HCT116 (cell line): ENCODE results near the gene DBN1. TPM values are rescaled to one million over a fixed set of nuclear protein-coding genes. Genes with fewer than 3 reads are reported as not detected.
A peak's percentile ranks its signal among the peaks of the same experiment; 100 is the strongest.

ENCODE experiments used
- ATAC-seq: fragments of 200-7000 bp; cut with Tn5 transposase; 2 replicates; pipeline ENCODE4 v1.9.1; 2020; ENCODE audit warnings: mild to moderate bottlenecking, moderate library complexity
- BruUV-seq: library from RNA; stranded (reverse); fragments of 400-500 nt; replicated peaks from 2 replicates; lab custom pipeline; 2021; lab: Mats Ljungman, UMichigan
- CTCF ChIA-PET: fragments of 300-600 bp; sonication (Branson Sonifier 250); formaldehyde crosslinking; loops from one replicate; lab custom pipeline; 2021; ENCODE audit warnings: antibody characterized with exemption; lab: Charles Lee
- POLR2A ChIA-PET: fragments of 300-600, 350-600 bp; sonication (Branson Sonifier 250); formaldehyde crosslinking; loops from one replicate; lab custom pipeline; 2021; ENCODE audit warnings: antibody characterized with exemption; lab: Charles Lee
- RAD21 ChIA-PET, 2 experiments: fragments of 300-600 bp; sonication (Branson Sonifier 250); formaldehyde crosslinking; loops; one replicate each; lab custom pipeline; 2023; ENCODE audit warnings: low total read pairs in 2 of 2; ENCODE audit not compliant: uncharacterized antibody in 2 of 2, unreplicated experiment in 2 of 2, low non-redundant PET in 1 of 2; lab: Charles Lee
- DNase-seq: peaks from one replicate; pipeline ENCODE4 v3.0.0-alpha.2; 2010; ENCODE audit warnings: low read depth, low spot score
- H2AFZ ChIP-seq: fragments of 200-600 bp; shearing (Covaris generic), sonication (generic); 2 replicates; pipeline ENCODE4 v1.6.1; 2017; ENCODE audit warnings: low read depth, mixed run types, mixed read lengths, antibody characterized with exemption, low read length; ENCODE audit not compliant: poor library complexity, severe bottlenecking
- H3K27ac ChIP-seq: 2 replicates; pipeline ENCODE4 v1.5.1; 2012; ENCODE audit warnings: low read depth, low read length
- H3K27me3 ChIP-seq: fragments of 200-600 bp; sonication (generic); 2 replicates; pipeline ENCODE4 v1.6.1; 2016; ENCODE audit warnings: mixed run types, low read length, mixed read lengths; ENCODE audit not compliant: insufficient read depth
- H3K36me3 ChIP-seq, 2 experiments: fragments of 200-500 bp in 1 of 2; fragments of 200-600 bp in 1 of 2; sonication (Bioruptor generic) in 1 of 2; sonication (generic) in 1 of 2; 2 replicates each; pipeline versions ENCODE4 v1.5.1 to v1.6.1; 2014 to 2016; ENCODE audit warnings: low read length in 2 of 2, inconsistent platforms in 1 of 2, mixed read lengths in 1 of 2, mixed run types in 1 of 2; ENCODE audit not compliant: insufficient read depth in 2 of 2, control insufficient read depth in 1 of 2
- H3K4me1 ChIP-seq, 2 experiments: fragments of 200-600 bp in 1 of 2; sonication (generic) in 1 of 2; 2 replicates each; pipeline versions ENCODE4 v1.5.1 to v1.6.1; 2012 to 2017; ENCODE audit warnings: low read length in 2 of 2, inconsistent platforms in 1 of 2, mild to moderate bottlenecking in 1 of 2, mixed read lengths in 1 of 2, mixed run types in 1 of 2, moderate library complexity in 1 of 2; ENCODE audit not compliant: insufficient read depth in 2 of 2, control insufficient read depth in 1 of 2
- H3K4me2 ChIP-seq: fragments of 200-600 bp; sonication (generic); 2 replicates; pipeline ENCODE4 v1.6.1; 2017; ENCODE audit warnings: mixed run types, low read length, mixed read lengths
- H3K4me3 ChIP-seq, 2 experiments: fragments of 200-600 bp in 1 of 2; sonication (generic) in 1 of 2; replicated peaks in 1 of 2; 2 replicates each; pipeline ENCODE4 v1.5.1; 2011 to 2016; ENCODE audit warnings: low read length in 2 of 2, control low read depth in 1 of 2, low read depth in 1 of 2, mild to moderate bottlenecking in 1 of 2, mixed read lengths in 1 of 2, mixed run types in 1 of 2
- H3K79me2 ChIP-seq: fragments of 200-600 bp; sonication (generic); 2 replicates; pipeline ENCODE4 v1.6.1; 2017; ENCODE audit warnings: mild to moderate bottlenecking, mixed run types, low read length, moderate library complexity, mixed read lengths; ENCODE audit not compliant: insufficient read depth
- H3K9ac ChIP-seq: fragments of 200-600 bp; sonication (generic); 2 replicates; pipeline ENCODE4 v1.6.1; 2016; ENCODE audit warnings: low read length, mixed read lengths
- H3K9me2 ChIP-seq: fragments of 200-600 bp; sonication (generic), shearing (Covaris generic); 2 replicates; pipeline ENCODE4 v1.6.1; 2017; ENCODE audit warnings: mixed run types, mild to moderate bottlenecking, moderate library complexity; ENCODE audit not compliant: insufficient read depth
- H3K9me3 ChIP-seq, 2 experiments: fragments of 200-500 bp in 1 of 2; fragments of 200-600 bp in 1 of 2; sonication (Bioruptor generic) in 1 of 2; sonication (generic) in 1 of 2; 2 replicates each; pipeline ENCODE4 v1.6.1; 2014 to 2017; ENCODE audit warnings: low read length in 2 of 2, mixed read lengths in 2 of 2, inconsistent platforms in 1 of 2, low read depth in 1 of 2, mild to moderate bottlenecking in 1 of 2, mixed run types in 1 of 2, moderate library complexity in 1 of 2; ENCODE audit not compliant: control insufficient read depth in 1 of 2, insufficient read depth in 1 of 2
- H4K20me1 ChIP-seq: fragments of 200-600 bp; sonication (generic), shearing (Covaris generic); 2 replicates; pipeline ENCODE4 v1.6.1; 2017; ENCODE audit warnings: mixed run types, mild to moderate bottlenecking, moderate library complexity; ENCODE audit not compliant: insufficient read depth
- POLR2A ChIP-seq: IDR thresholded peaks from 2 replicates; pipeline ENCODE4 v1.7.0; 2011; ENCODE audit warnings: borderline replicate concordance; ENCODE audit not compliant: insufficient read depth, insufficient read length; ENCODE audit errors: extremely low read depth
- RAD21 ChIP-seq: IDR thresholded peaks from 2 replicates; pipeline ENCODE4 v1.6.1; 2012; ENCODE audit warnings: low read depth, mild to moderate bottlenecking
- REST ChIP-seq: IDR thresholded peaks from 2 replicates; pipeline ENCODE4 v1.6.1; 2012; ENCODE audit warnings: low read depth
- YY1 ChIP-seq: IDR thresholded peaks from 2 replicates; pipeline ENCODE4 v1.6.1; 2011; ENCODE audit warnings: low read length, low read depth, moderate library complexity, mild to moderate bottlenecking; ENCODE audit not compliant: insufficient replicate concordance; ENCODE audit errors: extremely low read depth
- ZBTB33 ChIP-seq: IDR thresholded peaks from 2 replicates; pipeline ENCODE4 v1.6.1; 2011; ENCODE audit warnings: mild to moderate bottlenecking, low read length, moderate library complexity; ENCODE audit not compliant: insufficient replicate concordance; ENCODE audit errors: extremely low read depth
- ZNF274 ChIP-seq: fragments of 200-500 bp; sonication (Bioruptor generic); IDR thresholded peaks from 2 replicates; pipeline ENCODE4 v1.6.1; 2014; ENCODE audit warnings: mild to moderate bottlenecking, low read depth, low read length, inconsistent platforms
- intact Hi-C: fragments of 100-400 bp; cut with micrococcal nuclease; formaldehyde crosslinking; loops from 2 replicates; pipeline ENCODE4 v1.10.0; 2022
- total RNA-seq: library from RNA; stranded (reverse); gene quantifications from one replicate; pipeline ENCODE4 v1.2.1, GENCODE V29; 2021; ENCODE audit not compliant: unreplicated experiment

Gene DBN1
- total RNA-seq, 1 experiment from 2014 or later: 144 TPM

DNA sequence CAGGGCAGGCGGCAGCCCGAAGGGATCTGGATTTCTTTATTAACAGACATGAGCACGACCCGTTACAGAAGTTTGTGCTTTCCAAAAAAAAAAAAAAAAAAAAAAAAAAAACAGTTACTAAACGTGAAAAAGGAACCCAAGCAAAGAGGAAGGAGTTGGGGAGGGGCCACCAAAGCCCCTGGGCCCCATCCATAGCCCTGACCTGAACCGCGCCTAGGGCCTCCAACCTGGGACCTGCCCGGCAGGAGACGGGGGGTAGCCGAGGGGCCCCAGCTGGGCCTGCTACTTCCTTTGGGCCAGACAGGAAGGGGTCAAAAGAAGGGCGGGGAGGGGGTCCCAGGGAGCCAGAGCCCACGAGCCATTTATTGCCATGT lies 16.9 kb downstream of the DBN1 start:
- H4K20me1 ChIP-seq: no peaks in the 10 kb centered on the region

More for the DNA sequence above, 16.9 kb downstream of the DBN1 start:
- Histone ChIP-seq H3K27me3 (no peaks in the 10 kb centered on the region), H3K9me3 (no peaks in the 10 kb centered on the region), H3K9me2 (no peaks in the 10 kb centered on the region), H3K4me2 (peak overlapping the region; percentile 96), H3K9ac (0 out of 2 replicates have a peak overlapping the region, but pooled peaks have one; percentile 39), H3K4me1 (peaks cover 18 to 53% of the 10 kb centered on the region in 2 experiments; a peak in 3 of 4 replicates), H3K36me3 (peaks cover 0 to 11% of the 10 kb centered on the region in 2 experiments; a peak in 1 of 4 replicates), H3K4me3 (0 out of 4 replicates have a peak overlapping the region, but pooled peaks of 1 of the 2 experiments have one; percentile 14), H3K79me2 (peaks cover 7% of the 10 kb centered on the region), H2AFZ (no peak overlapping the region), H3K27ac (peak overlapping the region; percentile 96; the same call in 1 of the 2 replicates)
- ChIA-PET RAD21 (no interaction called here), CTCF (interaction anchor here (1.2 to 6.8 kb wide), 6 partner anchors 37 to 135 kb away, joined by 3 to 85 read pairs (median 10); partner anchors contain the start of genes PDLIM7 and PFN3), POLR2A (interaction anchor here (1.4 to 1.6 kb wide), 2 partner anchors 8 to 52 kb away, joined by 4 to 8 read pairs; no protein-coding TSS in a partner anchor)
- ATAC-seq: no peak
- no TSS peak for BruUV-seq
- TF ChIP-seq POLR2A (no peak), RAD21 (no peak), ZBTB33 (no peak), REST (no peak), YY1 (no peak), ZNF274 (no peak)
- intact Hi-C loops: loop anchor here (1.0 to 2.0 kb wide), 2 partner anchors 146 to 342 kb away; no protein-coding TSS in a partner anchor
- no peak for DNase-seq
